ENCODE measurements around the gene FKBP11. TPM values are rescaled to one million over a fixed set of nuclear protein-coding genes. Genes with fewer than 3 reads are reported as not detected.

The FKBP11 gene
- total RNA-seq, 2 experiments from 2014 or later: 82.3 to 85.9 TPM

GRCh38 chr12:48924617-48925303, 532 bp downstream of the FKBP11 start:
- Mint-ChIP-seq H3K4me3 (peak overlapping the region; percentile 99), H3K27me3 (no peaks in the 10 kb centered on the region), H3K27ac (peak overlapping the region; percentile 86), H3K36me3 (ENCODE audit: low read depth) (peaks cover 52% of the 10 kb centered on the region), H3K9me3 (no peaks in the 10 kb centered on the region), H3K4me1 (ENCODE audit: low read depth) (peaks cover 63% of the 10 kb centered on the region)
- no peaks in the 10 kb centered on the region for H3K9me3 ChIP-seq (ENCODE audit: control insufficient read depth in 1 of 2, insufficient read depth in 1 of 2, low read length in 2 of 2)
- no peaks in the 10 kb centered on the region for H3K27me3 ChIP-seq (ENCODE audit: control insufficient read depth in 1 of 2, insufficient read depth in 2 of 2, low read length in 2 of 2)
- TF ChIP-seq CTCF (IDR thresholded peaks at IDR 0.05): peak; percentile 75
- DNase-seq (peak; percentile 60 to 91 (median 74)), ATAC-seq (ENCODE audit: poor library complexity) (peak; percentile 84)
- ChIA-PET POLR2A (interaction anchor here (1.0 to 3.8 kb wide), 17 partner anchors 9 to 264 kb away, joined by 3 to 31 read pairs (median 7); partner anchors contain the start of genes ARF3, DDX23, DHH and RND1), CTCF (interaction anchor here (0.6 to 3.5 kb wide), 22 partner anchors 9 to 148 kb away, joined by 3 to 35 read pairs (median 3); partner anchors contain the start of genes ARF3, DDX23 and WNT1)
- H3K4me1 ChIP-seq (ENCODE audit: insufficient read depth, low read length): peaks cover 52% of the 10 kb centered on the region
- H3K27ac ChIP-seq (ENCODE audit: low read depth in 1 of 2, low read length in 2 of 2): peak overlapping the region; percentile 87 to 91
- intact Hi-C loops (cut with DNase I, micrococcal nuclease): loop anchor here (1.0 to 5.0 kb wide), 4 partner anchors 12 to 54 kb away; partner anchors contain the start of gene WNT1 (in 2 of the 2)
- H3K36me3 ChIP-seq (ENCODE audit: insufficient read depth, low read length): peaks cover 37% of the 10 kb centered on the region
- H3K4me3 ChIP-seq (ENCODE audit: low read length): peak overlapping the region; percentile 100

- CTCF ChIA-PET: interaction anchor here (2.3 to 3.5 kb wide), 3 partner anchors 34 to 70 kb away, joined by 9 to 35 read pairs (median 24); partner anchors contain the start of genes ARF3, DDX23 and WNT1
- Histone ChIP-seq H3K4me1 (ENCODE audit: insufficient read depth, low read length) (peaks cover 68% of the 10 kb centered on the region), H3K4me3 (ENCODE audit: low read length) (no peak overlapping the region), H3K27me3 (ENCODE audit: control insufficient read depth in 1 of 2, insufficient read depth in 2 of 2, low read length in 2 of 2) (no peaks in the 10 kb centered on the region), H3K36me3 (ENCODE audit: insufficient read depth, low read length) (peaks cover 37% of the 10 kb centered on the region), H3K9me3 (ENCODE audit: control insufficient read depth in 1 of 2, insufficient read depth in 1 of 2, low read length in 2 of 2) (no peaks in the 10 kb centered on the region), H3K27ac (ENCODE audit: low read depth in 1 of 2, low read length in 2 of 2) (no peak overlapping the region)
- Mint-ChIP-seq H3K27ac (peak overlapping the region; percentile 86), H3K36me3 (ENCODE audit: low read depth) (peaks cover 53% of the 10 kb centered on the region), H3K9me3 (no peaks in the 10 kb centered on the region), H3K27me3 (no peaks in the 10 kb centered on the region), H3K4me1 (ENCODE audit: low read depth) (peaks cover 65% of the 10 kb centered on the region), H3K4me3 (peak overlapping the region; percentile 65)
- intact Hi-C loops (cut with DNase I, micrococcal nuclease): loop anchor here in 1 of 2 experiments (1.0 to 5.0 kb wide), 2 partner anchors 39 to 54 kb away; partner anchors contain the start of gene WNT1
- no peak for TF ChIP-seq CTCF (IDR thresholded peaks at IDR 0.05)
- ATAC-seq (ENCODE audit: poor library complexity) (no peak), DNase-seq (no peak)
- POLR2A ChIA-PET: interaction anchor here (1.4 to 3.8 kb wide), 4 partner anchors 9 to 71 kb away, joined by 4 to 31 read pairs (median 16); partner anchors contain the start of gene DDX23
These were observed 2.2 kb downstream of the FKBP11 start for GRCh38 chr12:48923117-48923516.

GRCh38 chr12:48917857-48918537, 7.3 kb downstream of the FKBP11 start:
- POLR2A ChIA-PET: interaction anchor here (0.6 to 2.3 kb wide), 12 partner anchors 8 to 823 kb away, joined by 3 to 13 read pairs (median 5); partner anchors contain the start of genes DDX23, FKBP11, RND1 and TMBIM6
- peak; percentile 96 for ATAC-seq (ENCODE audit: poor library complexity)
- Mint-ChIP-seq H3K36me3 (ENCODE audit: low read depth) (peaks cover 36% of the 10 kb centered on the region), H3K4me1 (ENCODE audit: low read depth) (peaks cover 45% of the 10 kb centered on the region), H3K4me3 (peak overlapping the region; percentile 91), H3K9me3 (no peaks in the 10 kb centered on the region), H3K27ac (peak overlapping the region; percentile 87), H3K27me3 (no peaks in the 10 kb centered on the region)
- peaks cover 25% of the 10 kb centered on the region for H3K36me3 ChIP-seq (ENCODE audit: insufficient read depth, low read length)
- intact Hi-C loops (cut with DNase I, micrococcal nuclease): loop anchor here in 1 of 2 experiments (2.0 kb wide), 1 partner anchor 17 kb away; no protein-coding TSS in a partner anchor
- peak overlapping the region; percentile 63 for H3K4me3 ChIP-seq (ENCODE audit: low read length)
- CTCF ChIA-PET: interaction anchor here (1.0 to 2.1 kb wide), 2 partner anchors 14 to 60 kb away, joined by 5 to 14 read pairs; partner anchors contain the start of gene WNT1
- H3K4me1 ChIP-seq (ENCODE audit: insufficient read depth, low read length): peaks cover 57% of the 10 kb centered on the region
- no peaks in the 10 kb centered on the region for H3K9me3 ChIP-seq (ENCODE audit: control insufficient read depth in 1 of 2, insufficient read depth in 1 of 2, low read length in 2 of 2)
- no peaks in the 10 kb centered on the region for H3K27me3 ChIP-seq (ENCODE audit: control insufficient read depth in 1 of 2, insufficient read depth in 2 of 2, low read length in 2 of 2)
- DNase-seq: peak; percentile 31 to 79 (median 50)
- H3K27ac ChIP-seq (ENCODE audit: low read depth in 1 of 2, low read length in 2 of 2): peak overlapping the region; percentile 19 to 64
- TF ChIP-seq CTCF (IDR thresholded peaks at IDR 0.05): no peak

Measured in CD4-positive, alpha-beta T cell (primary cell).